Smooth muscle cell (in vitro differentiated cells): Measurements from ENCODE around the gene NHLRC4. TPM values are rescaled to one million over a fixed set of nuclear protein-coding genes. Genes with fewer than 3 reads are reported as not detected.

Experiments
- DNase-seq: peaks from one replicate; lab custom pipeline; 2025; ENCODE audit not compliant: unreplicated experiment; lab: John Stamatoyannopoulos, UW
- H2AFZ ChIP-seq: fragments of 200-600 bp; sonication (generic); 2 replicates; pipeline ENCODE4 v1.6.0; 2016; ENCODE audit warnings: antibody characterized with exemption, low read depth, mild to moderate bottlenecking
- H3F3A ChIP-seq: fragments of 200-600 bp; sonication (generic); 2 replicates; pipeline ENCODE4 v1.6.0; 2017; ENCODE audit warnings: antibody characterized with exemption, low read depth
- H3K27ac ChIP-seq: fragments of 200-600 bp; sonication (generic); 2 replicates; pipeline ENCODE4 v1.5.1; 2016; ENCODE audit warnings: low read depth, mild to moderate bottlenecking
- H3K27me3 ChIP-seq: fragments of 200-600 bp; sonication (generic); 2 replicates; pipeline ENCODE4 v1.6.1; 2016; ENCODE audit warnings: low read depth, mild to moderate bottlenecking
- H3K36me3 ChIP-seq: fragments of 200-600 bp; sonication (generic); 2 replicates; pipeline ENCODE4 v1.5.1; 2016; ENCODE audit warnings: low read depth
- H3K4me1 ChIP-seq: fragments of 200-600 bp; sonication (generic); 2 replicates; pipeline ENCODE4 v1.5.1; 2016; ENCODE audit warnings: low read depth
- H3K4me2 ChIP-seq: fragments of 200-600 bp; sonication (generic); 2 replicates; pipeline ENCODE4 v1.6.0; 2016; ENCODE audit warnings: mild to moderate bottlenecking
- H3K4me3 ChIP-seq: fragments of 200-600 bp; sonication (generic); 2 replicates; pipeline ENCODE4 v1.5.1; 2016; ENCODE audit warnings: mild to moderate bottlenecking
- H3K79me2 ChIP-seq: fragments of 200-600 bp; sonication (generic); 2 replicates; pipeline ENCODE4 v1.6.0; 2016; ENCODE audit warnings: low read depth, mild to moderate bottlenecking
- H3K9ac ChIP-seq: fragments of 200-600 bp; sonication (generic); 2 replicates; pipeline ENCODE4 v1.6.0; 2016; ENCODE audit warnings: low read depth
- H3K9me3 ChIP-seq: fragments of 200-600 bp; sonication (generic); replicated peaks from 2 replicates; pipeline ENCODE4 v1.5.1; 2016; ENCODE audit warnings: low read depth
- H4K20me1 ChIP-seq: fragments of 200-600 bp; sonication (generic); 2 replicates; pipeline ENCODE4 v1.6.0; 2016; ENCODE audit warnings: low read depth
- WGBS: methylation state at CpG from one replicate; pipeline ENCODE4 v1.1.7; 2016; ENCODE audit warnings: low lambda C conversion rate; 5-methylcytosine and 5-hydroxymethylcytosine counted together
- polyA plus RNA-seq: library from polyadenylated mRNA; unstranded; fragments of >200 nt; fragmentation: Nextera tagmentation; extraction: Ambion mirVana; gene quantifications from 2 replicates; pipeline ENCODE4 v1.2.1, GENCODE V29; 2016
- total RNA-seq: library from RNA; depleted of rRNA; stranded (reverse); fragments of >200 nt; gene quantifications from 2 replicates; pipeline ENCODE4 v1.2.3, GENCODE V29; 2014
- TF ChIP-seq, protein P1 (sequence below): fragments of 200-600 bp; sonication (generic); IDR thresholded peaks from 2 replicates; pipeline ENCODE4 v1.5.1; 2017; ENCODE audit warnings: borderline replicate concordance, mild to moderate bottlenecking, antibody characterized with exemption; ENCODE audit not compliant: insufficient read depth, poor library complexity, severe bottlenecking

NHLRC4 gene
- total and polyA plus RNA-seq, 2 experiments from 2014 or later: 0.18 to 0.85 TPM

DNA sequence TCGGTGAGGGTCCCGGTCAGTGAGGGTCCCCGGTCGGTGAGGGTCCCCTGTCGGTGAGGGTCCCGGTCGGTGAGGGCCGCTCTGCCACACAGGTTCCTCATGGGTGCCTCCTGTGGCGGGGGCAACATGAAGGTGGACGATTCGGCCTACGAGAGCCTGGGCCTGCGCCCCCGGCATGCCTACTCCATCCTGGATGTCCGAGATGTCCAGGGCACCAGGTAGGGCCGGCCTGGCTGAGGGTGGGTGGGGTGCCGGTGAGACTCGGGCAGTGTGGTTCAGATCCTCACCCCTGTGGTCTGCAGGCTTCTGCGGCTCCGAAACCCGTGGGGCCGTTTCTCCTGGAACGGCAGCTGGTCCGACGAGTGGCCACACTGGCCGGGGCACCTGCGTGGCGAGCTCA lies 15.6 kb upstream of the NHLRC4 start:
- H3K27ac ChIP-seq: no peak overlapping the region
- no peak overlapping the region for H3K4me2 ChIP-seq
- H4K20me1 ChIP-seq: peaks cover 17% of the 10 kb centered on the region
- no peaks in the 10 kb centered on the region for H3K79me2 ChIP-seq
- H3K9ac ChIP-seq: no peak overlapping the region
- TF ChIP-seq, protein P1, sequence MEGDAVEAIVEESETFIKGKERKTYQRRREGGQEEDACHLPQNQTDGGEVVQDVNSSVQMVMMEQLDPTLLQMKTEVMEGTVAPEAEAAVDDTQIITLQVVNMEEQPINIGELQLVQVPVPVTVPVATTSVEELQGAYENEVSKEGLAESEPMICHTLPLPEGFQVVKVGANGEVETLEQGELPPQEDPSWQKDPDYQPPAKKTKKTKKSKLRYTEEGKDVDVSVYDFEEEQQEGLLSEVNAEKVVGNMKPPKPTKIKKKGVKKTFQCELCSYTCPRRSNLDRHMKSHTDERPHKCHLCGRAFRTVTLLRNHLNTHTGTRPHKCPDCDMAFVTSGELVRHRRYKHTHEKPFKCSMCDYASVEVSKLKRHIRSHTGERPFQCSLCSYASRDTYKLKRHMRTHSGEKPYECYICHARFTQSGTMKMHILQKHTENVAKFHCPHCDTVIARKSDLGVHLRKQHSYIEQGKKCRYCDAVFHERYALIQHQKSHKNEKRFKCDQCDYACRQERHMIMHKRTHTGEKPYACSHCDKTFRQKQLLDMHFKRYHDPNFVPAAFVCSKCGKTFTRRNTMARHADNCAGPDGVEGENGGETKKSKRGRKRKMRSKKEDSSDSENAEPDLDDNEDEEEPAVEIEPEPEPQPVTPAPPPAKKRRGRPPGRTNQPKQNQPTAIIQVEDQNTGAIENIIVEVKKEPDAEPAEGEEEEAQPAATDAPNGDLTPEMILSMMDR: no peak
- no peaks in the 10 kb centered on the region for H3K36me3 ChIP-seq
- no peaks in the 10 kb centered on the region for H3K4me1 ChIP-seq
- no peak for DNase-seq
- H3K27me3 ChIP-seq: no peaks in the 10 kb centered on the region
- 97% methylated on average over 18 of the region's 28 CpGs for WGBS
- H3F3A ChIP-seq: no peaks in the 10 kb centered on the region
- H2AFZ ChIP-seq: no peak overlapping the region
- no peaks in the 10 kb centered on the region for H3K9me3 ChIP-seq
- no peak overlapping the region for H3K4me3 ChIP-seq

DNA sequence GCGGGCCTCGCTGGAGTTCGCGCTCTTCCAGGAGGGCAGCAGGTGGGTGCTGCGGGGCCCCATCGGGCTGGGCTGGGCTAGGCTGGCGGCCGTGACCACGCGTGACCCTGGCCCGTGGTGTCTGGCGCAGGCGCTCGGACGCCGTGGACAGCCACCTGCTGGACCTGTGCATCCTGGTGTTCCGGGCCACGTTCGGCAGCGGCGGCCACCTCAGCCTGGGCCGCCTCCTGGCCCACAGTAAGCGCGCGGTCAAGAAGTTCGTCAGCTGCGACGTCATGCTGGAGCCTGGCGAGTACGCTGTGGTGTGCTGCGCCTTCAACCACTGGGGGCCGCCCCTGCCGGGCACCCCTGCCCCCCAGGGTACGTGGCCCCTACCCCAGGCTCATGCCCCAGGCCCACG lies 14.6 kb upstream of the NHLRC4 start:
- Histone ChIP-seq H3K4me2 (no peak overlapping the region), H3K36me3 (no peaks in the 10 kb centered on the region), H3K4me3 (no peak overlapping the region), H3K27me3 (no peaks in the 10 kb centered on the region), H3K4me1 (no peaks in the 10 kb centered on the region), H3F3A (no peaks in the 10 kb centered on the region), H4K20me1 (peaks cover 8% of the 10 kb centered on the region), H3K79me2 (no peaks in the 10 kb centered on the region), H3K9ac (no peak overlapping the region), H2AFZ (no peak overlapping the region), H3K9me3 (no peaks in the 10 kb centered on the region), H3K27ac (no peak overlapping the region)
- TF ChIP-seq, protein P1: no peak
- WGBS: 99% methylated on average over 35 of the region's 35 CpGs
- DNase-seq: no peak

DNA sequence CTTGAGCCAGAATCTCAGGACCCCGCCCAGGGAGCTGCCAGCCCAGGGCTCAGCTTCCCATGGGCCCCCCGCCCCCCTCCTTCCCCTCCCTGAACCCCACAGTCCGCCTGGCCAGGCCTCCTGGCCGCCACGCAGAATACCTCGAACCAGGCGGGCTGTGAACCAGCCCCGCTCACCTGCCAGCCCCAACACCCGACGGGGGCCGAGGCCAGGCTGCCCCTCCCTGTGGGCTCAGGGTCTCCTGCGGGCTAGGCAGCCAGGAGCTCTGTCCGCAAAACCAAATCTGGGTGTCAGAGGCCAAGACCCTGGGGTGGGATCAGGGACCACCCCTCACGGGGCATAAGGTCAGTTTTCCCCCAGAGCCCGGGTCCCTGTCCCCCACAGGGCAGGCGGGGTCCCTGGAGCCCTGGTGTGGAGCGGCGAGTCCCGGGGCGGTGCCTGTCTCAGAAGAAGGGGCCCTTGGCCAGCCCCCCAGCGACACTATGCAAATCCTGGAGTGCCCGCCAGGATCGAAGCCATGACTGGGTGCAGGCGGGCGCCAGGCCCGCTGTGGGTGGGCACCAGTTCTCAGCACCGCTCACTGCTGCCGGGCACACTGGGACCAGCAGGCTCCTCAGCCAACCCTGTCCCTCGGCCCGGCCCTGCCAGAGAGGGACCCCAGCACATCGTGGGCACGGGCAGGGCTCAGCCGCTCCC lies 13.1 kb upstream of the NHLRC4 start:
- Histone ChIP-seq H3K9me3 (no peaks in the 10 kb centered on the region), H3K36me3 (no peaks in the 10 kb centered on the region), H3F3A (no peaks in the 10 kb centered on the region), H2AFZ (no peak overlapping the region), H3K9ac (no peak overlapping the region), H3K4me1 (no peaks in the 10 kb centered on the region), H3K4me3 (no peak overlapping the region), H3K4me2 (no peak overlapping the region), H4K20me1 (no peaks in the 10 kb centered on the region), H3K27ac (no peak overlapping the region), H3K79me2 (no peaks in the 10 kb centered on the region), H3K27me3 (peaks cover 10% of the 10 kb centered on the region)
- TF ChIP-seq, protein P1: no peak
- 99% methylated on average over 28 of the region's 33 CpGs for WGBS
- no peak for DNase-seq

DNA sequence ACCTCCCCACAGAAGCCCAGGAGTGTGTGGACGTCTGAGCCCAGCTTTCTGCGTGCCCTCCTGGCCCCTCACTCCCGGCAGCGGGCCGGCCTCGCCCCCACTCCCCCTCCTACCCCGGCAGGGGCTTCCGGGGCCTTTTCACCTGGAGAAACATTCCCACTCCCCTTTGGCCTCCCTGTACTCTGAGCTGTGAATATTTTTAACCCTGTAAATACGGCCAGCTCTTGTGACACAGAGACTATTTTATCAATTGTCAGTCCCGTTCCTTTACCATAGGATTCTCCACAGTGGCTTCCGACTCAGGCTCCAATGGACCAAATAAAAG lies 12.5 kb upstream of the NHLRC4 start:
- Histone ChIP-seq H3K9me3 (no peaks in the 10 kb centered on the region), H3K9ac (no peak overlapping the region), H3K4me3 (no peak overlapping the region), H3K4me1 (no peaks in the 10 kb centered on the region), H3K27me3 (peaks cover 16% of the 10 kb centered on the region), H3K36me3 (no peaks in the 10 kb centered on the region), H4K20me1 (no peaks in the 10 kb centered on the region), H3F3A (no peaks in the 10 kb centered on the region), H3K4me2 (no peak overlapping the region), H3K27ac (no peak overlapping the region), H2AFZ (no peak overlapping the region), H3K79me2 (no peaks in the 10 kb centered on the region)
- TF ChIP-seq, protein P1: no peak
- DNase-seq: no peak
- WGBS: 93% methylated on average over 10 of the region's 11 CpGs
